NCI-H1436 treated with DMSO at 0.1 percent for 48 hours (cell line): ENCODE measurements around the gene NDUFB5.
A peak's percentile ranks its signal among the peaks of the same experiment; 100 is the strongest.

Experiments used
- DNase-seq: peaks from one replicate; lab custom pipeline; 2025; lab: John Stamatoyannopoulos, UW

Gene NDUFB5

DNA sequence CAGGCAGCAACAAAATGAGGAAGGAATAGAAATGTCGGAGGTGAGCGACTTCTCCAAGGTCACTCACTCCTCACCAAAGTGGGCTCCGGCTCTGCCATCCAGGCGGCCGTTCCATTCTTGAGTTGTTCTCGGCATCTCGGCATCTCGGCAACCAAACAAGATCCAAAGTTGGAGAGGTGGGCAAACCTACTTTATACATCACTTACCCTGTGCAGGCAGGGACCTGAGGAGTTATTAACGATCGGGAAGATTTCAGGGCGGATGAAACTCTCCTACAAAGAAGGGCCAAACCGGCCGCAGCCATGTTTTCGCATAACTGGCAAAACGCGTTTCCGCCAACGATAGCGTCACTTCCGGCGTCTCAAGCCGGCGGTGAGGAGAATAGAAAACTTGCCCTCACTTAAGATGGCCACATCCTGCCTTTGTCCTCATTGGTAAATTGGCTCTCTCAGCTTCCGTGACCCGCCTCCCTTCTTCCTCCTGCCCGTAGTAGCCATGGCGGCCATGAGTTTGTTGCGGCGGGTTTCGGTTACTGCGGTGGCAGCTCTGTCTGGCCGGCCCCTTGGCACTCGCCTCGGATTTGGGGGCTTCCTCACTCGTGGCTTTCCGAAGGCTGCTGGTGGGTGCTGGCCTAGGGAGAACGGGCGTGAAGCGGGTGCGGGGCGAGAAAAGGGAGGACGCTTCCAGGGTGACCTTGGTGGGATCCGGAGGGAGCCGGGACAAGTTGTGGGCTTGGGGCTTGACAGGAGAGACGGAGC lies at the start of gene NDUFB5, which contains the start of gene MRPL47:
TSS of gene NDUFB5 (plus strand) at position 474 of the 758 bp plus-strand sequence. CDS start at position 496, 22 bp downstream.
TSS of gene MRPL47 (minus strand) at position 318 of the 758 bp plus-strand sequence. CDS start at position 304, 14 bp downstream.
- DNase-seq: peak; percentile 93

DNA sequence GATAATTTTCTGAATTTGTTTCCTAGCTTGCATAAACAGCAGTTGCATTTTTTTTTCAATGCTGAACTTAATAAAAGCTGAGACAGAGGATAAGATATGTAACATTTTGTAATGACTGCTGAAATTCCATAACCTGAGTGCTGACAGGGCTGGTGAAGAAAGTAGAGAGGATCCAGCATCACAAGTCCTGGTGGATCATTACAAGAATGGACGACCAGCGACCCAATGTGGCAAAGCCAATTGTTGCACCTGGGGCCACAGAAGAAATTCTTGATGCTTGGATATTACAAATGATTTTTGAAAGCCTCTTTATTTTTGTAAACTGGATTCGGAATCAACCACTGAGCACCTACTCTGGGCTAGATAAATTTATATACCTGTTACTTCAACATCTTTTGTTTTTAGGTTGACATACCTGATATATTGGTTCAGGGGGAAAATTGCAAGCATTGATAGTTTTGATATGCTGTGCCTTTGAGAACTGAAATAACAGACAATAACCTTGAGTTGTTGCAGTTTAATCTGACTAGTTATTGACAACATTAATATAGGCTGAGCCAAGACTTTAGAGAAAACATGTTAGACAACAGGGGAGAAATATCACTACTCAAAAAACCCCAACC lies 45.7 kb upstream of the NDUFB5 start:
- DNase-seq: no peak

GRCh38 chr3:179560791-179561190 lies 43.8 kb upstream of the NDUFB5 start:
- no peak for DNase-seq

DNA sequence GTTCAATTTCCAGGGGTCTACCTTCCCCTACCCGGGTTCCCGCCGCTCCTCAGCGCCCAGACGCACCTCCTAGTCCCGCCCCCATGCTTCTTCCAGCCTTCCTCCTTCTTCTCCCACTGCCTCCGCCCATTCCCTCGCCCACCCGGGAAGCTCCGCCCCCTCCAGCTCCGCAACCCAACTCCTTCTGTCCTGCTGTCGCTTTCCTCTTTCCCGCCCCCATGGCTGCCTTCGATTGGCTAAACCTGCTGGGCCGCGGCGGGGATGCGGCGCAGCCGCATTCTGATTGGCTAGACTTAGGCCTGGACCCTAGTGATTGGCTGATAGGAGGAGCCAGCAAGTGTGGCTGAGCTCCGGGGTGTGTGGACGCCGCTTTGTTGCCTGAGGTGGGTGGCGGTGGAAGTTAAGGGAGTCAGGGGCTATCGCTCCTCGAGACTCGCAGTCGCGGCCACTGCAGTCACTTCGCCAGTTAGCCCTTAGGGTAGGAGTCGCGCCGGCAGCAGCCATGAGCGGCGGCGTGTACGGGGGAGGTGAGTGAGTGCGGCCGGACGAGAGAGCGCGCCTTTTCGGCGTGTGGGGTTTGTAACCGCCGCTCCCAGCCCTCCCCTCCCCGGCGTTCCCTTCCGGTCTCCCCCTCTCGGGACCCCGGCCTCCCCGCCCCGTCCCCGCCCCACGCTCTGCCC lies 41.9 kb upstream of the NDUFB5 start, which contains the start of gene ACTL6A:
TSS of gene ACTL6A (plus strand) at position 336 of the 680 bp plus-strand sequence. CDS start at position 503, 167 bp downstream.
- peak; percentile 99 for DNase-seq

- no peak for DNase-seq
These were observed 41.3 kb upstream of the NDUFB5 start for GRCh38 chr3:179563271-179563783.

DNA sequence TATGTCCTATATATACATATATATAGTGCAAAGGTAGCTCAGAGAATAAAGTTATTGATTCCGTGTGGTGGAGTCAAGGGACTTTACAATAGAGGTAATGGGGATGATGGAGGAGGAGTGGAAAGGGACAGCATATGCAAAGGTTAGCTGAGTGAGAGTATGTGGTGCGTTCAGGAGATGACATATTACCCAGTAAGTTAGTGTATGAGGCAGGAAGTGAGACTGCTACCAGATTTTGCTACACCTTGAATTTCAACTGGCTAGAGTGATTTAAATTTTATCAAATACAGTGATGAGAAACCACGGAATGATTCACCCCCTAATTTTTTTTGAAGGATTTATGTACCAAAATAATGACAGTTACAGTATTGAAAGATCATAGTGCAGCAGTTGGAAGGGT lies 39.1 kb upstream of the NDUFB5 start:
- DNase-seq: no peak

DNA sequence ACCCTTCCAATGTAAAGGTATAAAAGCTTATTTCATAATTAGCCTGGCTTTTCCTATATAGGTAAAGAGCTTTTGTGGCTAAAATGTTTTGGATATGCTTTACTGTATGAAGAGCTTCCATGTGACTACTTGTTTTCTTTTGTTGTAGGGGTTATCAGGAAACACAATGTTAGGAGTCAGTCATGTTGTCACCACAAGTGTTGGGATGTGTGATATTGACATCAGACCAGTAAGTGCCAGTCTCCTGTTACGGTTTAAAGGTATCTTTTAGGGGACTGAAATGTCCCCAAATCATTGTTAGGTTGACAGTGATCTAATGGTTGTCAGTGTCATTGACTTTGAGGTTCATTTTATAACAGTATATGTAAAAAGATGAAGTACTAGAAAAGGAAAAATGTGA lies 23.6 kb upstream of the NDUFB5 start:
- DNase-seq: no peak

DNA sequence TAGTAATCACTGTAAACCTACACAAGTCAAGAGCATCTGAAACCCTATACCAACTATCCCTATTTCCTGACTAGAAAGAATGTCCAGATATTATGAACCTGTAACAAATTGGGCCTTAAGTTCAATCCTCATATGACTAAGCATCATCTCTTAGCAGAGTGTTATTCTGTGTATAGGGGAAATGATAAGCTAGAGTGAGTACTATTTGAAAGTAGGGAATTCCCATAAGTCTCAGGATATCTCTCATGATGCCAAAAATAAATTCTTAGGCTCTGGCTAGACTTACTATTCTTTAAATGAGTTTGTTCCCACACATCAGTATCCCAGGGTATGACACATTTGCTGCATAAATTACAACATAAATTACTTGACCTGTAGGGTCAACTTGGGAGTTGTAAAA lies 15.5 kb upstream of the NDUFB5 start:
- no peak for DNase-seq

DNA sequence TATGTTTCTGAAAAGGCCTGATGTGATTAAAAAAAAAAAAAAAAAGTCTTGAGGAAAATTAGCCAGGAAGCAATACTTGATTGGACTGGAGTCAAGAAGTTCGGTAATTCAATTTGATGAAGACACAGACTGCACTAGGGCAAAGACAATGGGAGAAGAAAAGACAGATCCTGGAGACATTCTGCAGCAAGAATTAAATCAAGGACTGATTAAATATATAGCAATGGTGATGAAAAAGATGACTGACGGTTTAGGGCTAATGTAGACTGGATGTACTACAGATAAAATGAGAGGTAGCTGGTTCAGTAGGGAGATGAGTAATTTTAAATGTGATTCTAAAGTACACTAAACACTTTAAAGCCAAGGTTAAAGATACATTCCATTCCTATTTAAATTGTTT lies 13.9 kb upstream of the NDUFB5 start:
- DNase-seq: no peak

- no peak for DNase-seq
These were observed 13.3 kb upstream of the NDUFB5 start for GRCh38 chr3:179591313-179591712.

- no peak for DNase-seq
These were observed 5.1 kb upstream of the NDUFB5 start for GRCh38 chr3:179599531-179599930.

GRCh38 chr3:179603321-179603720 lies 1.3 kb upstream of the NDUFB5 start:
- no peak for DNase-seq

GRCh38 chr3:179603831-179604230 lies 763 bp upstream of the NDUFB5 start:
- no peak for DNase-seq

- DNase-seq: no peak
These were observed 2.0 kb downstream of the NDUFB5 start for GRCh38 chr3:179606534-179607085.

GRCh38 chr3:179608931-179609720 lies 4.5 kb downstream of the NDUFB5 start:
- DNase-seq: no peak

DNA sequence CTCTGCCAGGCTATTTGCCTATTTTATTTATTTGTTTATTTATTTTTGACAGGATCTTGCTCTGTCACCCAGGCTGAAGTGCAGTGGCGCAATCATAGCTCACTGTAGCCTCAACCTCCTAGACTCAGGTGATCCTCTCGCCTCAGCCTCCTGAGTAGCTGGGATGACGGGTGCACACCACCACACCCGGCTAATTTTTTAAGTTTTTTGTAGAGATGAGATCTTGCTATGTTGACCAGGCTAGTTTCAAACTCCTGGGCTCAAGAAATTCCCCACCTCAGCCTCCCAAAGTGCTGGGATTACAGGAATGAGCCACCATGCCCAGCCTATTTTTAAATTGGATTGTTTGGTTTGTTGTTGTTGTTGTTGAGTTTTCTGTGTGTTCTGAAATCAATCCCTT lies 5.5 kb downstream of the NDUFB5 start:
- DNase-seq: no peak

DNA sequence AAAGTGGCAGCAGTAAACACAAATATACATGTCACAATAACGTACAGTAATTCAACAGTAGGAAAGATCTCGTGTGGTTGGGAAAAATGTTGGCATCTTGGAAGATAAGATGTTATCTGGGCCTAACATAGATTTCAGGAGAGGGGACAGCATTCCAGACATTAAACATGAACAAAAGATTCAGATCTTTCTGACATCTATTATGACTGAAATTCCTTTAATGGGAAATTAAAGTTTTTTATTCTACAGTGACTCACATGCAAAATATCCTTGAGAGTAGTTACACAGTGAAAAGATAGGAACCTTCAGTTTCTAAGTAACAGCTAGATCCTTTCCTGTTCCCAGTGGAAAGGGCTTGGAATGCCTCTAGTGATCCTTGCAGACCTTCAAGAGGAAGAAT lies 9.2 kb downstream of the NDUFB5 start:
- no peak for DNase-seq

- no peak for DNase-seq
These were observed 11.0 kb downstream of the NDUFB5 start for GRCh38 chr3:179615458-179616173.

- DNase-seq: no peak
These were observed 17.4 kb downstream of the NDUFB5 start for GRCh38 chr3:179622023-179622422.

DNA sequence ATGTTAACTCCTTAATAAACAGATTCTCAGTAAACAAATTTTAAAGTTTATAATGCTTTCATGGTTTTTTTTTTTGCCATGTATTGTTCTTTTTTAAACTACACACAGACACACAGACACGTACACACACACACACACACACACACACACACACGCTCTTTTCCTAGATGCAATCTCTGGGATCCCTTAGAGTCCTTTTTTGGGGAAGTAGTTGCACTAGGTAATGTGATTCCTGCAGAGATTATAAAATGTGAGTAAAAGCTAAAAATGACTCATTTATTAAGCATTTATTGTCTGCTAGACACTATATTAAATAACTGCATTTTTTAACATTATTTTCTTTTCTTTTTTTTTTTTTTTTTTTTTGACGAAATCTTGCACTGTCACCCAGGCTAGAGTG lies 19.9 kb downstream of the NDUFB5 start:
- no peak for DNase-seq
